SK-N-SH (cell line): ENCODE measurements around the gene AFF3. TPM values are rescaled to one million over a fixed set of nuclear protein-coding genes. Genes with fewer than 3 reads are reported as not detected.

Experiments used
- CTCF ChIA-PET: fragments of 300-600, 350-600 bp; formaldehyde crosslinking; extraction: SDS; loops from one replicate; lab custom pipeline; 2021; lab: Yijun Ruan, JAX
- POLR2A ChIA-PET: fragments of 350-600 bp; sonication (Branson Sonifier 250); formaldehyde crosslinking; extraction: SDS; loops from one replicate; lab custom pipeline; 2020; ENCODE audit warnings: antibody characterized with exemption, inconsistent platforms; lab: Yijun Ruan, JAX
- DNase-seq: peaks from one replicate; pipeline ENCODE4 v3.0.0; 2012
- H2AFZ ChIP-seq: fragments of 200-600 bp; sonication (generic); 2 replicates; pipeline ENCODE4 v1.8.1; 2016; ENCODE audit warnings: antibody characterized with exemption, mild to moderate bottlenecking, low read depth
- H3F3A ChIP-seq: fragments of 200-600 bp; sonication (generic); replicated peaks from 2 replicates; pipeline ENCODE3; 2016; ENCODE audit warnings: antibody characterized with exemption, mild to moderate bottlenecking; ENCODE audit not compliant: insufficient read depth
- H3K27ac ChIP-seq, 2 experiments: fragments of 200-500 bp in 1 of 2; fragments of 200-600 bp in 1 of 2; sonication (Bioruptor generic) in 1 of 2; sonication (generic), shearing (Covaris generic) in 1 of 2; 2 replicates each; pipeline versions ENCODE4 v1.5.1 to v1.6.1; 2014 to 2016; ENCODE audit warnings: low read depth in 2 of 2, inconsistent platforms in 1 of 2, low read length in 1 of 2, mild to moderate bottlenecking in 1 of 2, mixed read lengths in 1 of 2
- H3K27me3 ChIP-seq: fragments of 200-600 bp; sonication (generic), shearing (Covaris generic); 2 replicates; pipeline ENCODE4 v1.6.1; 2016; ENCODE audit warnings: mixed run types; ENCODE audit not compliant: insufficient read depth
- H3K36me3 ChIP-seq, 2 experiments: fragments of 200-500 bp in 1 of 2; fragments of 200-600 bp in 1 of 2; sonication (Bioruptor generic) in 1 of 2; sonication (generic) in 1 of 2; replicated peaks in 1 of 2; 2 replicates each; pipeline versions ENCODE3 to v1.5.1; 2014 to 2016; ENCODE audit warnings: low read length in 1 of 2, mild to moderate bottlenecking in 1 of 2; ENCODE audit not compliant: insufficient read depth in 2 of 2, control insufficient read depth in 1 of 2
- H3K4me1 ChIP-seq, 2 experiments: fragments of 200-500 bp in 1 of 2; fragments of 200-600 bp in 1 of 2; sonication (Bioruptor generic) in 1 of 2; sonication (generic), shearing (Covaris generic) in 1 of 2; 2 replicates each; pipeline versions ENCODE4 v1.5.1 to v1.6.1; 2014 to 2016; ENCODE audit warnings: low read depth in 1 of 2, low read length in 1 of 2, mixed run types in 1 of 2; ENCODE audit not compliant: insufficient read depth in 2 of 2, control insufficient read depth in 1 of 2
- H3K4me2 ChIP-seq: fragments of 200-600 bp; sonication (generic), shearing (Covaris generic); 2 replicates; pipeline ENCODE4 v1.6.1; 2017; ENCODE audit warnings: mixed run types
- H3K4me3 ChIP-seq, 2 experiments: fragments of 200-500 bp in 1 of 2; fragments of 200-600 bp in 1 of 2; sonication (Bioruptor generic) in 1 of 2; sonication (generic), shearing (Covaris generic) in 1 of 2; 2 replicates each; pipeline versions ENCODE4 v1.5.1 to v1.8.1; 2014 to 2016; ENCODE audit warnings: low read depth in 2 of 2, inconsistent platforms in 1 of 2, low read length in 1 of 2, mild to moderate bottlenecking in 1 of 2, mixed read lengths in 1 of 2, moderate library complexity in 1 of 2
- H3K79me2 ChIP-seq: fragments of 200-600 bp; sonication (generic); 2 replicates; pipeline ENCODE4 v1.8.1; 2017; ENCODE audit warnings: mild to moderate bottlenecking; ENCODE audit not compliant: insufficient read depth
- H3K9ac ChIP-seq: fragments of 200-600 bp; sonication (generic); 2 replicates; pipeline ENCODE4 v1.6.1; 2017; ENCODE audit warnings: mixed run types
- H3K9me2 ChIP-seq: fragments of 200-600 bp; sonication (generic); 2 replicates; pipeline ENCODE4 v1.6.1; 2017; ENCODE audit warnings: mixed run types
- H3K9me3 ChIP-seq: fragments of 200-600 bp; sonication (generic); 2 replicates; pipeline ENCODE4 v1.6.1; 2017; ENCODE audit warnings: mixed run types, mild to moderate bottlenecking, moderate library complexity
- H4K20me1 ChIP-seq: fragments of 200-600 bp; sonication (generic); 2 replicates; pipeline ENCODE4 v1.6.1; 2017; ENCODE audit warnings: mild to moderate bottlenecking, mixed run types; ENCODE audit not compliant: insufficient read depth
- EP300 ChIP-seq, 2 experiments: IDR thresholded peaks; 2 replicates each; pipeline versions ENCODE4 v1.4.0 to v1.6.1; 2012; ENCODE audit warnings: borderline replicate concordance in 1 of 2, low read depth in 1 of 2, low read length in 1 of 2
- FOSL2 ChIP-seq: IDR thresholded peaks from 2 replicates; pipeline ENCODE4 v1.4.0; 2012; ENCODE audit warnings: low read depth, mild to moderate bottlenecking, moderate library complexity, borderline replicate concordance
- FOXM1 ChIP-seq: IDR thresholded peaks from 2 replicates; pipeline ENCODE4 v1.4.0; 2012; ENCODE audit warnings: low read depth, mild to moderate bottlenecking
- GABPA ChIP-seq: IDR thresholded peaks from 2 replicates; pipeline ENCODE4 v1.4.0; 2012; ENCODE audit warnings: low read depth, mild to moderate bottlenecking
- GATA2 ChIP-seq: sonication (generic); formaldehyde crosslinking; IDR thresholded peaks from 2 replicates; pipeline ENCODE4 v1.5.0; 2020; ENCODE audit warnings: mild to moderate bottlenecking, missing genetic modification reagents
- JUND ChIP-seq: IDR thresholded peaks from 2 replicates; pipeline ENCODE4 v1.4.0; 2012
- MEF2A ChIP-seq: IDR thresholded peaks from 2 replicates; pipeline ENCODE4 v1.4.0; 2012; ENCODE audit warnings: low read depth, borderline replicate concordance
- NFIC ChIP-seq: IDR thresholded peaks from 2 replicates; pipeline ENCODE4 v1.4.0; 2012; ENCODE audit warnings: borderline replicate concordance
- POLR2AphosphoS5 ChIP-seq: IDR thresholded peaks from 2 replicates; pipeline ENCODE4 v1.6.1; 2012; ENCODE audit warnings: low read depth, low read length
- RAD21 ChIP-seq: IDR thresholded peaks from 2 replicates; pipeline ENCODE4 v1.6.1; 2012; ENCODE audit warnings: mild to moderate bottlenecking, low read length
- RCOR1 ChIP-seq: fragments of 150-350 bp; IDR thresholded peaks from 2 replicates; pipeline ENCODE4 v1.6.1; 2017; ENCODE audit warnings: antibody characterized with exemption, low read length
- RFX5 ChIP-seq: IDR thresholded peaks from 2 replicates; pipeline ENCODE4 v1.6.1; 2012; ENCODE audit warnings: mild to moderate bottlenecking, improper control_type of control experiment, low read length
- SIN3A ChIP-seq: IDR thresholded peaks from 2 replicates; pipeline ENCODE4 v1.6.1; 2012; ENCODE audit warnings: low read depth, mild to moderate bottlenecking, low read length, moderate library complexity, borderline replicate concordance
- SMC3 ChIP-seq: IDR thresholded peaks from 2 replicates; pipeline ENCODE4 v1.6.1; 2012; ENCODE audit warnings: low read depth, low read length, improper control_type of control experiment
- TAF1 ChIP-seq: IDR thresholded peaks from 2 replicates; pipeline ENCODE4 v1.6.1; 2012; ENCODE audit warnings: low read depth, mild to moderate bottlenecking, low read length, moderate library complexity, borderline replicate concordance
- TCF12 ChIP-seq: IDR thresholded peaks from 2 replicates; pipeline ENCODE4 v1.4.0; 2012
- YY1 ChIP-seq: IDR thresholded peaks from 2 replicates; pipeline ENCODE4 v1.4.0; 2012; ENCODE audit warnings: low read depth, mild to moderate bottlenecking
- WGBS: methylation state at CpG from one replicate; pipeline ENCODE4 v1.1.6; 2017; ENCODE audit warnings: low lambda C conversion rate; 5-methylcytosine and 5-hydroxymethylcytosine counted together
- polyA plus RNA-seq, 3 experiments: library from polyadenylated mRNA; depleted of rRNA; stranded (reverse); fragments of >200 nt; gene quantifications; 2 replicates each; pipeline ENCODE4 v1.2.3, GENCODE V29; 2012
- TF ChIP-seq, protein P1 (sequence below): IDR thresholded peaks from 2 replicates; pipeline ENCODE4 v1.4.0; 2012; ENCODE audit warnings: low read depth
- TF ChIP-seq, protein P2 (sequence below): IDR thresholded peaks from 2 replicates; pipeline ENCODE4; 2012
- TF ChIP-seq, protein P3 (sequence below): fragments of 150-350 bp; IDR thresholded peaks from 2 replicates; pipeline ENCODE4 v1.6.1; 2016; ENCODE audit warnings: mild to moderate bottlenecking, low read depth, low read length
- TF ChIP-seq, protein P4 (sequence below): fragments of 200-600 bp; sonication (generic); IDR thresholded peaks from 2 replicates; pipeline ENCODE4 v1.6.1; 2017; ENCODE audit warnings: antibody characterized with exemption, mild to moderate bottlenecking, moderate library complexity

The AFF3 gene
- polyA plus RNA-seq, 1 of the 3 experiments (the other 2 are of a cell fraction): 0.36 TPM

DNA sequence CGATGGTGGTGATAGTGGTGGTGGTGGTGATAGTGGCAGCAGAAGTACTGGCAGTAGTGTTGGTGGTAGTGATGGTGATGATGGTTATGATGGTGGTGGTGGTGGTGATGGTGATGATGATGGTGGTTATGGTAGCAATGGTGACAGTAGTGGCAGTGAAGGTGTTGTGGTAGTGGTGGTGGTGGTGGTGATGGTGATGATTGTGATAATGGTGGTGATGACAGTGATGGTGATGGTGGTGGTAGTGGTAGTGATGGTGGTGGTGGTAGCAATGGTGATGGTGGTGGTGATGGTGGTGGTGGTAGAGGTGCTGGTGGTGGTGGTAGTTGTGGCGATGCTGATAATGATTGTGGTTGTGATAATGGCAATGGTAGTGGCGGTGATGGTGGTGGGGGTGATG is 126.5 kb downstream of the AFF3 start:
- Histone ChIP-seq H2AFZ (no peak overlapping the region), H3F3A (peaks cover 23% of the 10 kb centered on the region), H3K27ac (no peak overlapping the region), H3K9me3 (no peaks in the 10 kb centered on the region), H3K9ac (no peak overlapping the region), H3K4me3 (no peak overlapping the region), H4K20me1 (no peaks in the 10 kb centered on the region), H3K4me1 (peaks cover 0 to 24% of the 10 kb centered on the region in 2 experiments; a peak in 3 of 4 replicates), H3K79me2 (no peaks in the 10 kb centered on the region), H3K4me2 (no peak overlapping the region), H3K9me2 (no peaks in the 10 kb centered on the region), H3K36me3 (no peaks in the 10 kb centered on the region), H3K27me3 (no peaks in the 10 kb centered on the region)
- DNase-seq: no peak
- ChIA-PET POLR2A (no interaction called here), CTCF (no interaction called here)
- TF ChIP-seq EP300 (IDR thresholded peaks at IDR 0.05; ENCODE audit: borderline replicate concordance in 1 of 2, low read depth in 1 of 2, low read length in 1 of 2): no peak
- no peak for TF ChIP-seq FOSL2
- no peak for TF ChIP-seq SIN3A
- TF ChIP-seq GABPA: no peak
- TF ChIP-seq, protein P1, sequence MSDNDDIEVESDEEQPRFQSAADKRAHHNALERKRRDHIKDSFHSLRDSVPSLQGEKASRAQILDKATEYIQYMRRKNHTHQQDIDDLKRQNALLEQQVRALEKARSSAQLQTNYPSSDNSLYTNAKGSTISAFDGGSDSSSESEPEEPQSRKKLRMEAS: no peak
- no peak for TF ChIP-seq FOXM1
- no peak for TF ChIP-seq YY1
- WGBS: 90% methylated on average over 3 of the region's 3 CpGs

DNA sequence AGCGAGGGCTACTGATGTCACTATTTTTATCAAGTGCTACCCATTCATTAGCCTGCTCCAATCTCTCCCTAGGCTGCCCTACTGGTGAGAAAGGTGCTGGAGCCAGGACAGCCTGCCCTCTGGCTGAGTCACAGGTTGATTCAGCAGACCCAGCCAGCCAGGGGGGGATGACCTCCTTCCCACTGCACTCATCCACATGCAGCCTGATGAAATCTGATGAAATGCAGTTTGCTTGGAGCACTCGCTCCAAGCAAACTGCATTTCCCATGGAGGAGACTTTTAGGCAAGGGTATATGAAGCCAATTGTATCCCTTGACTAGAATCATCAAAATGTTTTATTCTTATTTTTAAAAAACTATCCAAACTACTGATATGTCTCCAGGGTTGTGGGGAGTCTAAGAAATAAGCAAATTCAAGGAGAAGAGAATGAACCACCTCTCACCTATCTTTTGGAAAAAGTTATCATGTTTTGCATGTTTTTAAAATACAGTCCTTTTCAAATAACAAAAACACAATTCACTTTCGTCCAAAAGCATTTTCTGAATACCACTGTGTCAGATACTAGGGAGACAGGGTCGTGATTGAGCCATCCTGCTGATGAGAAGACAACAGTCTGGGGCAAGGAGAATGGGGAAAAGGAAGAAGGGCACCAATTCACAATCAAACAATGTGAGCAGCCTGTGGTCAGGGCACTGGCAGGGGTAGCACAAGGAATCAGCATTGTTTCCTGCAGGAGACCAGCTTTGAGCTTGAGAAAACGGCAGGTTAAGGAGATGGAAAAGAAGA is 128.3 kb downstream of the AFF3 start:
- H3K4me2 ChIP-seq: no peak overlapping the region; the same call in 1 of the 2 replicates
- 47% methylated on average over 5 of the region's 5 CpGs for WGBS
- H3K4me3 ChIP-seq: no peak overlapping the region
- peak overlapping the region in 1 of 2 experiments; percentile 75; a peak in 2 of 4 replicates for H3K27ac ChIP-seq
- H4K20me1 ChIP-seq: no peaks in the 10 kb centered on the region
- H3K9ac ChIP-seq: peak overlapping the region; percentile 20; the same call in 1 of the 2 replicates
- peak; percentile 58 for DNase-seq
- no peaks in the 10 kb centered on the region for H3K36me3 ChIP-seq
- H3K9me3 ChIP-seq: no peaks in the 10 kb centered on the region
- H3K27me3 ChIP-seq: no peaks in the 10 kb centered on the region
- H2AFZ ChIP-seq: peak overlapping the region; percentile 43; the same call in 1 of the 2 replicates
- H3K9me2 ChIP-seq: no peaks in the 10 kb centered on the region
- POLR2A ChIA-PET: no interaction called here
- CTCF ChIA-PET: no interaction called here
- no peaks in the 10 kb centered on the region for H3K79me2 ChIP-seq
- peaks cover 0 to 26% of the 10 kb centered on the region in 2 experiments; a peak in 3 of 4 replicates for H3K4me1 ChIP-seq
- peaks cover 23% of the 10 kb centered on the region for H3F3A ChIP-seq
- no peak for TF ChIP-seq YY1
- TF ChIP-seq, protein P2, sequence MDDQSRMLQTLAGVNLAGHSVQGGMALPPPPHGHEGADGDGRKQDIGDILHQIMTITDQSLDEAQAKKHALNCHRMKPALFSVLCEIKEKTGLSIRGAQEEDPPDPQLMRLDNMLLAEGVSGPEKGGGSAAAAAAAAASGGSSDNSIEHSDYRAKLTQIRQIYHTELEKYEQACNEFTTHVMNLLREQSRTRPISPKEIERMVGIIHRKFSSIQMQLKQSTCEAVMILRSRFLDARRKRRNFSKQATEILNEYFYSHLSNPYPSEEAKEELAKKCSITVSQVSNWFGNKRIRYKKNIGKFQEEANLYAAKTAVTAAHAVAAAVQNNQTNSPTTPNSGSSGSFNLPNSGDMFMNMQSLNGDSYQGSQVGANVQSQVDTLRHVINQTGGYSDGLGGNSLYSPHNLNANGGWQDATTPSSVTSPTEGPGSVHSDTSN: 0 out of 2 replicates have a peak, but pooled peaks have one; percentile 7
- TF ChIP-seq, protein P1: peak; percentile 75
- peak; percentile 63 for TF ChIP-seq NFIC
- peak; percentile 66; the same call in 1 of the 2 replicates for TF ChIP-seq JUND
- TF ChIP-seq, protein P3, sequence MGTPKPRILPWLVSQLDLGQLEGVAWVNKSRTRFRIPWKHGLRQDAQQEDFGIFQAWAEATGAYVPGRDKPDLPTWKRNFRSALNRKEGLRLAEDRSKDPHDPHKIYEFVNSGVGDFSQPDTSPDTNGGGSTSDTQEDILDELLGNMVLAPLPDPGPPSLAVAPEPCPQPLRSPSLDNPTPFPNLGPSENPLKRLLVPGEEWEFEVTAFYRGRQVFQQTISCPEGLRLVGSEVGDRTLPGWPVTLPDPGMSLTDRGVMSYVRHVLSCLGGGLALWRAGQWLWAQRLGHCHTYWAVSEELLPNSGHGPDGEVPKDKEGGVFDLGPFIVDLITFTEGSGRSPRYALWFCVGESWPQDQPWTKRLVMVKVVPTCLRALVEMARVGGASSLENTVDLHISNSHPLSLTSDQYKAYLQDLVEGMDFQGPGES: no peak
- no peak for TF ChIP-seq SIN3A
- TF ChIP-seq RFX5: no peak
- TF ChIP-seq, protein P4, sequence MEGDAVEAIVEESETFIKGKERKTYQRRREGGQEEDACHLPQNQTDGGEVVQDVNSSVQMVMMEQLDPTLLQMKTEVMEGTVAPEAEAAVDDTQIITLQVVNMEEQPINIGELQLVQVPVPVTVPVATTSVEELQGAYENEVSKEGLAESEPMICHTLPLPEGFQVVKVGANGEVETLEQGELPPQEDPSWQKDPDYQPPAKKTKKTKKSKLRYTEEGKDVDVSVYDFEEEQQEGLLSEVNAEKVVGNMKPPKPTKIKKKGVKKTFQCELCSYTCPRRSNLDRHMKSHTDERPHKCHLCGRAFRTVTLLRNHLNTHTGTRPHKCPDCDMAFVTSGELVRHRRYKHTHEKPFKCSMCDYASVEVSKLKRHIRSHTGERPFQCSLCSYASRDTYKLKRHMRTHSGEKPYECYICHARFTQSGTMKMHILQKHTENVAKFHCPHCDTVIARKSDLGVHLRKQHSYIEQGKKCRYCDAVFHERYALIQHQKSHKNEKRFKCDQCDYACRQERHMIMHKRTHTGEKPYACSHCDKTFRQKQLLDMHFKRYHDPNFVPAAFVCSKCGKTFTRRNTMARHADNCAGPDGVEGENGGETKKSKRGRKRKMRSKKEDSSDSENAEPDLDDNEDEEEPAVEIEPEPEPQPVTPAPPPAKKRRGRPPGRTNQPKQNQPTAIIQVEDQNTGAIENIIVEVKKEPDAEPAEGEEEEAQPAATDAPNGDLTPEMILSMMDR: peak; percentile 35
- TF ChIP-seq RCOR1: no peak
- TF ChIP-seq POLR2AphosphoS5: peak; percentile 29; the same call in 1 of the 2 replicates
- peak; percentile 23 to 29; a peak in 1 of 4 replicates for TF ChIP-seq EP300 (IDR thresholded peaks at IDR 0.05; ENCODE audit: borderline replicate concordance in 1 of 2, low read depth in 1 of 2, low read length in 1 of 2)
- peak; percentile 26; the same call in 1 of the 2 replicates for TF ChIP-seq RAD21
- no peak for TF ChIP-seq SMC3
- TF ChIP-seq MEF2A: no peak
- no peak for TF ChIP-seq GATA2
- TF ChIP-seq TCF12: peak; percentile 56
- no peak for TF ChIP-seq TAF1
